CD14-positive monocyte (primary cell): Measurements from ENCODE around the gene PRKAB1. TPM values are rescaled to one million over a fixed set of nuclear protein-coding genes. Genes with fewer than 3 reads are reported as not detected.

ENCODE experiments used
- DNase-seq, 3 donors: peaks; one replicate each; pipeline ENCODE4 v3.0.0-alpha.2; 2011 to 2022
- H2AFZ ChIP-seq: 2 replicates; pipeline ENCODE4 v1.6.0; 2012; ENCODE audit warnings: mild to moderate bottlenecking, low read depth, low read length, inconsistent platforms; ENCODE audit not compliant: insufficient read depth, poor library complexity, severe bottlenecking
- H3K27ac ChIP-seq, 2 donors: 1 replicate in 1 of 2; 2 replicates in 1 of 2; pipeline ENCODE4 v1.5.1; 2012 to 2013; ENCODE audit warnings: low read length in 2 of 2, control low read depth in 1 of 2, inconsistent platforms in 1 of 2, low read depth in 1 of 2, mild to moderate bottlenecking in 1 of 2
- H3K27me3 ChIP-seq, 2 donors: one replicate each; pipeline versions ENCODE4 v1.6.0 to v1.6.1; 2011 to 2013; ENCODE audit warnings: low read length in 2 of 2; ENCODE audit not compliant: control insufficient read depth in 2 of 2, insufficient read depth in 2 of 2
- H3K36me3 ChIP-seq, 2 donors: replicated peaks in 1 of 2; 1 replicate in 1 of 2; 2 replicates in 1 of 2; pipeline versions ENCODE4 v1.5.1 to v1.6.1; 2012 to 2013; ENCODE audit warnings: low read length in 2 of 2, control low read depth in 1 of 2, inconsistent platforms in 1 of 2, mild to moderate bottlenecking in 1 of 2; ENCODE audit not compliant: insufficient read depth in 2 of 2, control insufficient read depth in 1 of 2
- H3K4me1 ChIP-seq, 2 donors: 1 replicate in 1 of 2; 2 replicates in 1 of 2; pipeline versions ENCODE4 v1.5.1 to v1.6.1; 2012 to 2013; ENCODE audit warnings: low read length in 2 of 2, control low read depth in 1 of 2, inconsistent platforms in 1 of 2, mild to moderate bottlenecking in 1 of 2, moderate library complexity in 1 of 2; ENCODE audit not compliant: insufficient read depth in 2 of 2, control insufficient read depth in 1 of 2
- H3K4me2 ChIP-seq: replicated peaks from 2 replicates; pipeline ENCODE3; 2012; ENCODE audit warnings: low read length, moderate library complexity, mild to moderate bottlenecking; ENCODE audit not compliant: poor library complexity, severe bottlenecking; ENCODE audit errors: extremely low read depth
- H3K4me3 ChIP-seq, 3 experiments: fragments of 200-600 bp in 1 of 3; sonication (generic) in 1 of 3; replicated peaks in 1 of 3; 1 replicate in 2 of 3; 2 replicates in 1 of 3; pipeline ENCODE4 v1.5.1; 2011 to 2013; ENCODE audit warnings: low read length in 3 of 3, mild to moderate bottlenecking in 3 of 3, control low read depth in 2 of 3, low read depth in 2 of 3, inconsistent platforms in 1 of 3, moderate library complexity in 1 of 3
- H3K79me2 ChIP-seq: 2 replicates; pipeline ENCODE4 v1.6.0; 2012; ENCODE audit warnings: mild to moderate bottlenecking, control low read depth, inconsistent platforms, low read length, moderate library complexity; ENCODE audit not compliant: insufficient read depth
- H3K9ac ChIP-seq: 2 replicates; pipeline ENCODE4 v1.6.0; 2017; ENCODE audit warnings: low read length, mild to moderate bottlenecking; ENCODE audit not compliant: insufficient read depth, poor library complexity, severe bottlenecking
- H3K9me3 ChIP-seq, 2 donors: replicated peaks in 1 of 2; 1 replicate in 1 of 2; 2 replicates in 1 of 2; pipeline versions ENCODE4 v1.5.1 to v1.6.1; 2012 to 2013; ENCODE audit warnings: low read length in 2 of 2, control low read depth in 1 of 2; ENCODE audit not compliant: control insufficient read depth in 1 of 2, insufficient read depth in 1 of 2
- H4K20me1 ChIP-seq: 2 replicates; pipeline ENCODE4 v1.6.0; 2012; ENCODE audit warnings: mild to moderate bottlenecking, low read length, control low read depth, moderate library complexity; ENCODE audit not compliant: insufficient read depth
- H3K27ac Mint-ChIP-seq, 7 donors: one replicate each; pipeline ENCODE4 v1.8.0; 2020; ENCODE audit warnings: mild to moderate bottlenecking in 7 of 7, mixed read lengths in 7 of 7, moderate library complexity in 6 of 7, inconsistent platforms in 2 of 7
- H3K27me3 Mint-ChIP-seq, 3 donors: one replicate each; pipeline ENCODE4 v1.8.0; 2021 to 2022; ENCODE audit warnings: low read depth in 3 of 3, mild to moderate bottlenecking in 3 of 3, mixed read lengths in 3 of 3, moderate library complexity in 3 of 3, inconsistent platforms in 1 of 3
- H3K36me3 Mint-ChIP-seq, 2 donors: one replicate each; pipeline ENCODE4 v1.8.0; 2020; ENCODE audit warnings: mixed read lengths in 2 of 2, inconsistent platforms in 1 of 2, mild to moderate bottlenecking in 1 of 2
- H3K4me1 Mint-ChIP-seq: one replicate; pipeline ENCODE4 v1.8.0; 2020; ENCODE audit warnings: mild to moderate bottlenecking, mixed read lengths
- H3K4me3 Mint-ChIP-seq, 2 donors: one replicate each; pipeline ENCODE4 v1.8.0; 2020; ENCODE audit warnings: mild to moderate bottlenecking in 2 of 2, mixed read lengths in 2 of 2, moderate library complexity in 1 of 2
- H3K9me3 Mint-ChIP-seq, 7 donors: one replicate each; pipeline ENCODE4 v1.8.0; 2020 to 2022; ENCODE audit warnings: mixed read lengths in 7 of 7, mild to moderate bottlenecking in 6 of 7, moderate library complexity in 6 of 7, inconsistent platforms in 2 of 7
- CTCF ChIP-seq: fragments of 200-600 bp; IDR thresholded peaks from one replicate; pipeline ENCODE4 v1.8.0; 2022; ENCODE audit warnings: antibody characterized with exemption, mild to moderate bottlenecking
- WGBS: methylation state at CpG from one replicate; pipeline ENCODE4 v1.1.5; 2013; ENCODE audit warnings: missing lambda C conversion rate; ENCODE audit not compliant: insufficient coverage; 5-methylcytosine and 5-hydroxymethylcytosine counted together
- intact Hi-C, 2 donors: fragments of 100-400 bp; cut with micrococcal nuclease; formaldehyde crosslinking; loops; one replicate each; pipeline versions ENCODE4 v1.15.0 to v1.15.1; 2023
- polyA plus RNA-seq, 3 donors: library from polyadenylated mRNA; depleted of rRNA in 1 of 3; unstranded in 2 of 3; stranded (reverse) in 1 of 3; fragments of 300-500 nt in 2 of 3; fragments of >200 nt in 1 of 3; fragmentation: Illumina TruSeq in 2 of 3; gene quantifications; 1 replicate in 2 of 3; 2 replicates in 1 of 3; pipeline ENCODE4 v1.2.3, GENCODE V29; 2012 to 2021
- small RNA-seq: library from RNA; depleted of rRNA; stranded (forward); fragments of <200 nt; gene quantifications from one replicate; pipeline ENCODE3, GENCODE V24; 2012; ENCODE audit warnings: low read depth; ENCODE audit not compliant: insufficient read length

Gene PRKAB1
- polyA plus RNA-seq, 3 donors: 20.5 to 35.9 (median 23.0) TPM

- Histone ChIP-seq H3K4me1 (no peaks in the 10 kb centered on the region), H3K9ac (no peak overlapping the region), H3K9me3 (no peaks in the 10 kb centered on the region), H3K36me3 (peaks cover 36 to 81% of the 10 kb centered on the region in 2 donors), H3K4me2 (no peak overlapping the region), H3K4me3 (no peak overlapping the region), H3K79me2 (no peaks in the 10 kb centered on the region), H2AFZ (no peak overlapping the region), H3K27ac (no peak overlapping the region), H3K27me3 (no peaks in the 10 kb centered on the region), H4K20me1 (no peaks in the 10 kb centered on the region)
- intact Hi-C loops: no loop called here
- no peaks in the 10 kb centered on the region for H3K9me3 Mint-ChIP-seq
- peaks cover 50 to 83% of the 10 kb centered on the region in 2 donors for H3K36me3 Mint-ChIP-seq
- no peak for TF ChIP-seq CTCF
- no peak for DNase-seq
- peak overlapping the region in 1 of 7 donors; percentile 87 for H3K27ac Mint-ChIP-seq
- peaks cover 4% of the 10 kb centered on the region for H3K4me1 Mint-ChIP-seq
- no peak overlapping the region for H3K4me3 Mint-ChIP-seq
- WGBS: 89% methylated on average over 13 of the region's 13 CpGs
- no peaks in the 10 kb centered on the region for H3K27me3 Mint-ChIP-seq
Observed at GRCh38 chr12:119730381-119730780, 62.4 kb downstream of the PRKAB1 start.

Small RNAs within 50 kb of the gene (small RNA-seq; reads per million reads assigned to genes)
- gene RN7SKP197: not detected

Other genes starting within 250 kb of the PRKAB1 start
- gene TMEM233, start 74.4 kb upstream of the PRKAB1 start, polyA plus RNA-seq: not detected
- under 1 TPM in 1 of 3 donors, not detected in 2; 0.03 TPM for gene CIT, start 209.2 kb downstream of the PRKAB1 start, polyA plus RNA-seq